ENCODE measurements around the gene SRGAP1.

DNA sequence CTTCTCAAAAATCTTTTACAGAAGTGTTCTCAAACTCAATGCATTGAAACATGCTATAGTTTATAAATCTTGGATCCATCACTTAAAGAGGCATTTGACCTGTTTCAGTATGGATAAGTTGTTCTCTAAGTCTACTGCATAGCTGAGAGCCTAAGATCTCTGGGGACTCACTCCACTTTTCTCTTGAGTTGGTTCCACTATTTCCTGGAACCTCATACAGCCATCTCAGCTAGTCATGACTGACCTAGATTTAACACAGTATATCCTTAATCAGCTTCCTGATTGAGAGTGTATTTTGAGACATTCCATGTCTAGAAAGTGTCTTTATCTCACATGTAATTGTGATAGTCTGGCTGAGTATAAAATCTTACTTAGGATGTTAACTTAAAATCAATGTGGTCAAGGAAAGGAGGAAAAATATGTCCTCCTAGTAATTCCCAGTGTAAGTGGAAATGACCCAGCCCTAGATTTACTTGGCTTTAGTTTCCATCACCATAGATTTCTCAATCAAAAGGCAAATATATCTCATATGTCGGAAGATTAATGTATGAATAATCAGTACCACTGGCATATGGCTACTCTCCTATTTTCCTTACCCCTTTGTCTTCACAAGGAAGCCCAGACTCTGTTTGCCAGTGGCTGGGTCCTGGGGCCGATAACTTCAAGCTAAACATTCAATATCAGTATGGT, 315.7 kb downstream of the SRGAP1 start:
- no peak for TF ChIP-seq CTCF (IDR thresholded peaks at IDR 0.05)
- TF ChIP-seq POLR2A (IDR thresholded peaks at IDR 0.05), result no peak
- TF ChIP-seq POLR2AphosphoS5 (IDR thresholded peaks at IDR 0.05), result no peak
- no peak for TF ChIP-seq EP300 (IDR thresholded peaks at IDR 0.05)

Measured in gastroesophageal sphincter (tissue), 3 donors.